Prostate gland (tissue), 2 donors: Measurements from ENCODE around the gene PRKAR1B. TPM values are rescaled to one million over a fixed set of nuclear protein-coding genes. Genes with fewer than 3 reads are reported as not detected.

Experiments used
- DNase-seq: peaks from one replicate; pipeline ENCODE4 v3.0.0-alpha.2; 2019; ENCODE audit warnings: low spot score
- H3K27ac ChIP-seq, 2 donors: fragments of 200-600 bp; sonication (generic); 2 replicates each; pipeline ENCODE4 v1.5.1; 2017 to 2019
- H3K27me3 ChIP-seq: fragments of 200-600 bp; sonication (generic); replicated peaks from 2 replicates; pipeline ENCODE4 v1.5.1; 2019; ENCODE audit not compliant: insufficient read depth
- H3K36me3 ChIP-seq, 2 donors: fragments of 200-600 bp; sonication (generic); 1 replicate in 1 of 2; 2 replicates in 1 of 2; pipeline versions ENCODE4 v1.5.1 to v1.8.1; 2017 to 2019
- H3K4me1 ChIP-seq: fragments of 200-600 bp; sonication (generic); replicated peaks from 2 replicates; pipeline ENCODE4 v1.5.1; 2019
- H3K4me3 ChIP-seq, 2 donors: fragments of 200-600 bp; sonication (generic); 2 replicates each; pipeline ENCODE4 v1.5.1; 2017 to 2019
- H3K9me3 ChIP-seq: fragments of 200-600 bp; sonication (generic); 2 replicates; pipeline ENCODE4 v1.5.1; 2017
- CTCF ChIP-seq, 4 experiments: fragments of 200-600 bp in 2 of 4; fragments of 450-650 bp in 2 of 4; sonication (generic) in 2 of 4; IDR thresholded peaks; 1 replicate in 3 of 4; 2 replicates in 1 of 4; pipeline ENCODE4 v1.5.1; 2016 to 2019; ENCODE audit warnings: antibody characterized with exemption in 4 of 4, mild to moderate bottlenecking in 2 of 4, moderate library complexity in 2 of 4
- POLR2A ChIP-seq: fragments of 450-650 bp; IDR thresholded peaks from one replicate; pipeline ENCODE4 v1.6.1; 2016; ENCODE audit warnings: antibody characterized with exemption, mild to moderate bottlenecking
- POLR2AphosphoS5 ChIP-seq: sonication (generic); formaldehyde crosslinking; IDR thresholded peaks from one replicate; pipeline ENCODE4 v1.6.1; 2017; ENCODE audit warnings: antibody characterized with exemption
- WGBS: methylation state at CpG from one replicate; pipeline ENCODE4 v1.1.5; 2018; 5-methylcytosine and 5-hydroxymethylcytosine counted together
- intact Hi-C: fragments of 100-400 bp; cut with DNase I; formaldehyde crosslinking; loops from one replicate; pipeline ENCODE4 v1.14.2; 2022
- total RNA-seq, 2 donors: library from RNA; depleted of rRNA; stranded (reverse); fragments of >200 nt; gene quantifications; one replicate each; pipeline ENCODE4 v1.1.0, GENCODE V29; 2016

The PRKAR1B gene
- total RNA-seq, 2 donors from 2014 or later, result 20.2 to 44.8 TPM

- Histone ChIP-seq H3K4me1 (no peaks in the 10 kb centered on the region), H3K27me3 (no peaks in the 10 kb centered on the region), H3K4me3 (no peak overlapping the region), H3K27ac (peak overlapping the region in 1 of 2 donors; percentile 46), H3K9me3 (no peaks in the 10 kb centered on the region), H3K36me3 (no peaks in the 10 kb centered on the region)
- TF ChIP-seq POLR2A (no peak), CTCF (IDR thresholded peaks at IDR 0.05) (no peak), POLR2AphosphoS5 (no peak)
- 94% methylated on average over 24 of the region's 25 CpGs for WGBS
- intact Hi-C loops, result no loop called here
- no peak for DNase-seq
These were observed 35.6 kb downstream of the PRKAR1B start for GRCh38 chr7:691361-692045.

GRCh38 chr7:690478-691360, 36.4 kb downstream of the PRKAR1B start:
- DNase-seq, result no peak
- Histone ChIP-seq H3K27me3 (no peaks in the 10 kb centered on the region), H3K9me3 (no peaks in the 10 kb centered on the region), H3K4me1 (no peaks in the 10 kb centered on the region), H3K36me3 (no peaks in the 10 kb centered on the region), H3K27ac (peak overlapping the region in 1 of 2 donors; percentile 46), H3K4me3 (no peak overlapping the region)
- TF ChIP-seq POLR2AphosphoS5, result peak; percentile 22
- TF ChIP-seq CTCF (IDR thresholded peaks at IDR 0.05), result no peak
- TF ChIP-seq POLR2A, result no peak
- intact Hi-C loops, result no loop called here
- WGBS, result 94% methylated on average over 27 of the region's 27 CpGs

DNA sequence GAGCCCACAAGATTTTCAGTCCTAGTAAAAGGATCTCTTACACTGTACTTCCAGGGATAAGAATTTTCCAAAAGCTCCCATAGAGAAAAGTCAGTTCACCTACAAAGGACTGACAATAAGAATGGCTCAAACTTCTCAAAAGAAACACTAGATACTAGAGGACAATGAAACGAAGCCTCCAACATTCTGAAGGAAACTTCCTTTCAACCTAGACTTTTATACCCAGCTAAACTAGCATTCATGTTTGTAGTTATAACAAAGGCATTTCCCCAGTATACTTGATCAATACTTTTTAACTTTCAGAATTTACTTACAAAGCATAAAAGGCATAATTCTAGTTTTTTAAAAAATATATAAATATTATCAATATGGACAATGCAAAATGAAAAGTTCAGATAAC, 41.5 kb downstream of the PRKAR1B start:
- 100% methylated on average over 1 of the region's 1 CpG for WGBS
- intact Hi-C loops, result no loop called here
- no peak for DNase-seq
- Histone ChIP-seq H3K27ac (no peak overlapping the region), H3K27me3 (no peaks in the 10 kb centered on the region), H3K36me3 (no peaks in the 10 kb centered on the region), H3K4me3 (no peak overlapping the region), H3K9me3 (no peaks in the 10 kb centered on the region), H3K4me1 (no peaks in the 10 kb centered on the region)
- TF ChIP-seq POLR2AphosphoS5, result no peak
- TF ChIP-seq CTCF (IDR thresholded peaks at IDR 0.05), result no peak
- TF ChIP-seq POLR2A, result no peak

GRCh38 chr7:684416-684815, 42.7 kb downstream of the PRKAR1B start:
- no peaks in the 10 kb centered on the region for H3K36me3 ChIP-seq
- no peaks in the 10 kb centered on the region for H3K9me3 ChIP-seq
- no peaks in the 10 kb centered on the region for H3K27me3 ChIP-seq
- 97% methylated on average over 9 of the region's 9 CpGs for WGBS
- H3K4me1 ChIP-seq, result no peaks in the 10 kb centered on the region
- intact Hi-C loops, result no loop called here
- no peak overlapping the region for H3K4me3 ChIP-seq
- no peak for DNase-seq
- TF ChIP-seq POLR2A (no peak), CTCF (IDR thresholded peaks at IDR 0.05) (no peak), POLR2AphosphoS5 (no peak)
- H3K27ac ChIP-seq, result no peak overlapping the region
